Thyroid gland (tissue), 4 donors: Measurements from ENCODE around the gene CDCA8.
"Not testable (repeated sequence)": the region's sequence is repeated elsewhere in the genome, so short reads cannot be mapped to it uniquely, and the experiment has no call there.

Experiments
- CTCF ChIP-seq, 6 experiments: fragments of 200-600 bp in 3 of 6; fragments of 450-650 bp in 3 of 6; sonication (generic) in 3 of 6; IDR thresholded peaks; one replicate each; pipeline ENCODE4 v1.5.1; 2016 to 2019; ENCODE audit warnings: antibody characterized with exemption in 6 of 6, mild to moderate bottlenecking in 2 of 6, inconsistent platforms in 1 of 6, moderate library complexity in 1 of 6
- POLR2A ChIP-seq, 2 donors: fragments of 450-650 bp; IDR thresholded peaks; one replicate each; pipeline ENCODE4 v1.6.1; 2017; ENCODE audit warnings: antibody characterized with exemption in 2 of 2, mild to moderate bottlenecking in 2 of 2, moderate library complexity in 1 of 2

DNA sequence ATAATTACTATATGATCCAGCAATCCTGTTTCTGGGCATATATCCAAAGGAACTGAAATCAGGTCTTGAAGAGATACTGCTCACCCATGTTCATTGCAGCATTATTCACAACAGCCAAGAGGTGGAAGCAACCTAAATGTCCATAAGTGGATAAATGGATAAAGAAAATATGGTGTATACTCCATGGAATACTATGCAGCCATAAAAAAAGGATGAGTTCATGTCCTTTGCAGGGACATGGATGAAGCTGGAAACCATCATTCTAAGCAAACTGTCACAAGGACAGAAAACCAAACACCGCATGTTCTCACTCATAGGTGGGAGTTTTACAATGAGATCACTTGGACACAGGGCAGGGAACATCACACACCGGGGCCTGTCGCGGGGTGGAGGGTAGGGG lies 46.3 kb downstream of the CDCA8 start:
- TF ChIP-seq CTCF, POLR2A (IDR thresholded peaks at IDR 0.05): not testable (repeated sequence)
